Naive B cell (primary cell): ENCODE results near the gene SHANK3. TPM values are rescaled to one million over a fixed set of nuclear protein-coding genes. Genes with fewer than 3 reads are reported as not detected.

Experiments used
- ATAC-seq, 2 donors: fragments of 150-1000 bp; cut with Tn5 transposase; 2 replicates each; pipeline ENCODE4 v1.10.0; 2021; ENCODE audit warnings: low read depth in 2 of 2, mild to moderate bottlenecking in 2 of 2, moderate library complexity in 2 of 2
- DNase-seq: peaks from one replicate; pipeline ENCODE4 v3.0.0; 2022
- H3K27ac Mint-ChIP-seq, 6 donors: one replicate each; pipeline ENCODE4 v1.8.0; 2020 to 2022; ENCODE audit warnings: mild to moderate bottlenecking in 6 of 6, mixed read lengths in 6 of 6, moderate library complexity in 5 of 6, inconsistent platforms in 2 of 6
- H3K27me3 Mint-ChIP-seq, 3 donors: one replicate each; pipeline ENCODE4 v1.8.0; 2021 to 2022; ENCODE audit warnings: mixed read lengths in 3 of 3, mild to moderate bottlenecking in 1 of 3
- H3K36me3 Mint-ChIP-seq, 2 donors: one replicate each; pipeline ENCODE4 v1.8.0; 2020 to 2022; ENCODE audit warnings: mixed read lengths in 2 of 2, inconsistent platforms in 1 of 2, mild to moderate bottlenecking in 1 of 2
- H3K4me1 Mint-ChIP-seq, 3 donors: one replicate each; pipeline ENCODE4 v1.8.0; 2020 to 2022; ENCODE audit warnings: mixed read lengths in 3 of 3, inconsistent platforms in 1 of 3, mild to moderate bottlenecking in 1 of 3, moderate library complexity in 1 of 3
- H3K4me3 Mint-ChIP-seq, 8 donors: one replicate each; pipeline ENCODE4 v1.8.0; 2020 to 2022; ENCODE audit warnings: mild to moderate bottlenecking in 8 of 8, mixed read lengths in 8 of 8, moderate library complexity in 8 of 8, inconsistent platforms in 2 of 8
- H3K9me3 Mint-ChIP-seq, 7 donors: one replicate each; pipeline ENCODE4 v1.8.0; 2020 to 2022; ENCODE audit warnings: mixed read lengths in 7 of 7, mild to moderate bottlenecking in 5 of 7, inconsistent platforms in 2 of 7, moderate library complexity in 1 of 7
- polyA plus RNA-seq, 6 donors: library from polyadenylated mRNA; unstranded; fragments of 300-500 nt; fragmentation: Illumina TruSeq; gene quantifications; one replicate each; pipeline ENCODE4 v1.2.3, GENCODE V29; 2021; ENCODE audit warnings: low read depth in 6 of 6

Gene SHANK3
- polyA plus RNA-seq, 6 donors from 2014 or later, result not detected

DNA sequence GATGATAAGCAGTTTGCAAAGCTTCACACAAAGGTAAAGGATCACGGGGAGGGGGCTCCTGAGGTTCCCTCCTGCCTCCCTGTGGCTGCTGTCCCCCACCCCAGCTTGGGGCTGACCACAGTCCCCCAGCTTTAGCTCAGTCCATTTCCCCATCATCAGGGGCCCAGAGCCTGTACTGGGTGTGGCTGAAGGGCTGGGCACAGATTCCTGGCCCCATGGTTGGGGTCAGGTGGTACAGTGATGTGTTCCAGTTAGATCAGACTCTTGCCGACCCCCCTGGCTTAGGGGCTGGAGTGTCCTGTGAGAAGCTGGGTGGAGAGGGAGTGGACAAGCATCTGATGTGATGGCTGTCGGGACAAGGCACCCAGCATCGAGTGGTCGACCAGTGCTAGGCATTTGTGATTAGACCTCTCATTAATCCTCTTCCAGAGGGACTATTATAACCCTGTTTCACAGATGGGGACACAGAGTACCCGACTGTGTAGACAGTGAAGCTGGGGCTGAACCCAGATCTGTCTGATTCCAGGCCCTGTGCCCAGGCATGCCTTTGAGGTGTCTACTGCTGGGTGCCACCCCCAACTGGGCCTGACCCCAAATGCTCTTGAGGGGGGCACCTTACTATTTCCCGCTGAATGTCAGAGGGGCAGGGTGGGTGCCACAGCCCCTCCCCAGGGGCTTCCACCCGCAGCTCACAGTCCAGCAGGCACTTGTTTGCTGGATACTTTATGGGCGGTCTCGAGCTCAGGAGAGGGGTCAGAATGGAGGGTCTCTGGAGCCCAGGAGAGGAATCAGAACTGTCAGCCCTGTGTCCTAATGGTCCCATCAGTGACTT, 4.3 kb downstream of the SHANK3 start:
- H3K4me3 Mint-ChIP-seq, result peak overlapping the region in 1 of 8 donors; percentile 20
- no peak overlapping the region for H3K27ac Mint-ChIP-seq
- DNase-seq, result no peak
- H3K9me3 Mint-ChIP-seq, result peaks cover 0 to 3% (median 0%) of the 10 kb centered on the region in 7 donors
- H3K36me3 Mint-ChIP-seq, result peaks cover 0 to 6% of the 10 kb centered on the region in 2 donors
- ATAC-seq, result no peak
- H3K27me3 Mint-ChIP-seq, result peaks cover 12 to 40% (median 31%) of the 10 kb centered on the region in 3 donors
- peaks cover 17 to 26% (median 24%) of the 10 kb centered on the region in 3 donors for H3K4me1 Mint-ChIP-seq

DNA sequence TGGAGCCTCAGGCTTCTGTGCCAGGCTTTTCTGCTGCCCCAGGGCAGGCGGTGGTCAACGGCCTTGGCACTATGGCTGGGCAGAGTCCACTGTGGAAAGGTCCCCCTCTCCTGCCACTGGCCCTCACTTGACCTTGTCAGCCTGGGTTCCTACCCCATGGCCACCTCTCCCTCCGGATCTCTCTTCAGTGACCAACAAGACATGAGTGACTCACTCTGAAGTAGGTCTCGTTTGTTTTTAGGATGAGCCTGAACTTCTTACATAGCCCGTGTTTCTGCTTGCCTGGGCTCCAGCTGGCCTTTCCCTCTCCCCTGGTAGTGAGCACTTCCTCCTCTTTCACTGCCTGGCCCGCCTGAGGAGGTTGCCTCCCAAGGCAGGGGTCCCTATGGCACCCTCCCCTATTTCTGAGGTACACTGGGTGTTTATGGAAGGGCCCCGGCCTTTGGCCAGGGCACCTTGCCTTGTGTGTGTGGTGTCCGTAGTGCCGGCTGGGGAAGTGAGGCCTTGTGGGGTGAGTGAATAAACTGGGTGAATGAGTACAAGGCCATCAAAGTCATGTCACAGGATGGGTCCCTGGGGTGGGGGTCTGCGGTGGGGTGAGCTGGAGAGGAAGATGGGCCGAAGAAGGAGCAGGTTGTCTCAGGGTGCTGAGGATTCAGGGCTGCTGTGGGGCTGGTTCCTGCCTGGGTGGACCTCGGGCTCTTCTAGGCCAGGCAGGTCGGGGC, 5.0 kb downstream of the SHANK3 start:
- DNase-seq (no peak), ATAC-seq (no peak)
- H3K27me3 Mint-ChIP-seq, result peaks cover 12 to 32% (median 24%) of the 10 kb centered on the region in 3 donors
- no peak overlapping the region for H3K27ac Mint-ChIP-seq
- peaks cover 0 to 3% (median 0%) of the 10 kb centered on the region in 7 donors for H3K9me3 Mint-ChIP-seq
- peak overlapping the region in 3 of 8 donors; percentile 25 to 57 (median 51) for H3K4me3 Mint-ChIP-seq
- H3K36me3 Mint-ChIP-seq, result peaks cover 0 to 5% of the 10 kb centered on the region in 2 donors
- peaks cover 15 to 23% (median 20%) of the 10 kb centered on the region in 3 donors for H3K4me1 Mint-ChIP-seq

- Mint-ChIP-seq H3K4me3 (no peak overlapping the region), H3K27me3 (peaks cover 8 to 26% (median 18%) of the 10 kb centered on the region in 3 donors), H3K4me1 (peaks cover 11 to 17% (median 14%) of the 10 kb centered on the region in 3 donors), H3K36me3 (no peaks in the 10 kb centered on the region), H3K27ac (no peak overlapping the region), H3K9me3 (peaks cover 0 to 3% (median 0%) of the 10 kb centered on the region in 7 donors)
- ATAC-seq, result no peak
- no peak for DNase-seq
Measured at GRCh38 chr22:50678218-50678650, 5.6 kb downstream of the SHANK3 start.

DNA sequence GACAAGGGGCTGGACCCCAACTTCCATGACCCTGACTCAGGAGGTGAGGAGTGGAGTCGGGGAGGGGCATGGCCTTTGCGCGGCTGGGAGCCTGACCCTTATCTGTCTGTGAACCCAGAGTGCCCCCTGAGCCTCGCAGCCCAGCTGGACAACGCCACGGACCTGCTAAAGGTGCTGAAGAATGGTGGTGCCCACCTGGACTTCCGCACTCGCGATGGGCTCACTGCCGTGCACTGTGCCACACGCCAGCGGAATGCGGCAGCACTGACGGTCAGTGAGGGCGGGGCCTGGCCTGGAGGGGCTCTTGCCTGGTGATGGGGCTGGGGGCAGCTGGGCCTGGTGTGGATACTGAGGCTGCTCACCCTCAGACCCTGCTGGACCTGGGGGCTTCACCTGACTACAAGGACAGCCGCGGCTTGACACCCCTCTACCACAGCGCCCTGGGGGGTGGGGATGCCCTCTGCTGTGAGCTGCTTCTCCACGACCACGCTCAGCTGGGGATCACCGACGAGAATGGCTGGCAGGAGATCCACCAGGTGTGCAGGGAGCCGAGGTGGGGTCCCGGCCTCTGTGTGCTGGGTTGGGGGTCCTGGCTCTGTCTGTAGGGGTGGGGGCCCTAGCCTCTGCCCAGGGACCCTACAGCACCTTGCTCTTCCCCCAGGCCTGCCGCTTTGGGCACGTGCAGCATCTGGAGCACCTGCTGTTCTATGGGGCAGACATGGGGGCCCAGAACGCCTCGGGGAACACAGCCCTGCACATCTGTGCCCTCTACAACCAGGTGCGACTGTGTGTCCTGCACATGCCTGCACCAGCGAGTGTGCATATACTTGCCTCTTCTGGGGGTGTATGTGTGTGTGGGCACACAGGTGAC, 6.3 kb downstream of the SHANK3 start:
- Mint-ChIP-seq H3K4me3 (no peak overlapping the region), H3K27ac (no peak overlapping the region)
- DNase-seq, result no peak

GRCh38 chr22:50683086-50683993, 10.7 kb downstream of the SHANK3 start:
- H3K27me3 Mint-ChIP-seq, result peaks cover 0 to 5% (median 5%) of the 10 kb centered on the region in 3 donors
- peaks cover 0 to 8% (median 3%) of the 10 kb centered on the region in 3 donors for H3K4me1 Mint-ChIP-seq
- no peak for ATAC-seq
- H3K27ac Mint-ChIP-seq, result peak overlapping the region in 3 of 6 donors; percentile 34 to 62 (median 39)
- no peak overlapping the region for H3K4me3 Mint-ChIP-seq
- peaks cover 0 to 1% (median 0%) of the 10 kb centered on the region in 7 donors for H3K9me3 Mint-ChIP-seq
- no peak for DNase-seq
- no peaks in the 10 kb centered on the region for H3K36me3 Mint-ChIP-seq

More for the DNA sequence above, 6.3 kb downstream of the SHANK3 start:
- no peaks in the 10 kb centered on the region for H3K36me3 Mint-ChIP-seq
- H3K9me3 Mint-ChIP-seq, result peaks cover 0 to 3% (median 0%) of the 10 kb centered on the region in 7 donors
- peaks cover 11 to 13% (median 11%) of the 10 kb centered on the region in 3 donors for H3K4me1 Mint-ChIP-seq
- peaks cover 8 to 22% (median 16%) of the 10 kb centered on the region in 3 donors for H3K27me3 Mint-ChIP-seq
- ATAC-seq, result no peak

- peaks cover 0 to 5% (median 5%) of the 10 kb centered on the region in 3 donors for H3K27me3 Mint-ChIP-seq
- H3K36me3 Mint-ChIP-seq, result no peaks in the 10 kb centered on the region
- peaks cover 0 to 1% (median 0%) of the 10 kb centered on the region in 7 donors for H3K9me3 Mint-ChIP-seq
- DNase-seq (no peak), ATAC-seq (no peak)
- H3K4me3 Mint-ChIP-seq, result no peak overlapping the region
- peaks cover 0 to 8% (median 3%) of the 10 kb centered on the region in 3 donors for H3K4me1 Mint-ChIP-seq
- H3K27ac Mint-ChIP-seq, result peak overlapping the region in 1 of 6 donors; percentile 74
Measured at GRCh38 chr22:50683994-50684371, 11.4 kb downstream of the SHANK3 start.

DNA sequence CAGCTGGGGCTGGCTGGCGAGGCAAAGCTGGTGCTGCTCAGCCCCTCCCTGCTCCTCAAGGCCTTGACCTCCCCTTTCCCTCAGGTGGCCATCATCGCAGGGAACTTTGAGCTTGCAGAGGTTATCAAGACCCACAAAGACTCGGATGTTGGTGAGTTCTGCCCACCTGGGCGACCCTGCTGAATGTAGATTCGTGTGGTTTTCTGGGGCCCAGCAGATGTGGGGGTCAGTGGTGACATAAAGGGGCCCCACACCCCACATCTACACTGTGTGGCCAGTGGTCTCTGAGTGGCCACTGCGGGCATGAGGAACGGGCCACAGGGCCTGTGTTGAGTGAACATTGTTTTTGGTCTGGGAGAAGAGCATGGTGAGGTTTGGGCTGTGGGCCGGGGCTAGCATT, 11.9 kb downstream of the SHANK3 start:
- Mint-ChIP-seq H3K9me3 (peaks cover 0 to 1% (median 0%) of the 10 kb centered on the region in 7 donors), H3K4me1 (peaks cover 0 to 8% (median 3%) of the 10 kb centered on the region in 3 donors), H3K36me3 (no peaks in the 10 kb centered on the region), H3K4me3 (no peak overlapping the region), H3K27me3 (peaks cover 0 to 5% (median 5%) of the 10 kb centered on the region in 3 donors), H3K27ac (no peak overlapping the region)
- DNase-seq (no peak), ATAC-seq (no peak)

DNA sequence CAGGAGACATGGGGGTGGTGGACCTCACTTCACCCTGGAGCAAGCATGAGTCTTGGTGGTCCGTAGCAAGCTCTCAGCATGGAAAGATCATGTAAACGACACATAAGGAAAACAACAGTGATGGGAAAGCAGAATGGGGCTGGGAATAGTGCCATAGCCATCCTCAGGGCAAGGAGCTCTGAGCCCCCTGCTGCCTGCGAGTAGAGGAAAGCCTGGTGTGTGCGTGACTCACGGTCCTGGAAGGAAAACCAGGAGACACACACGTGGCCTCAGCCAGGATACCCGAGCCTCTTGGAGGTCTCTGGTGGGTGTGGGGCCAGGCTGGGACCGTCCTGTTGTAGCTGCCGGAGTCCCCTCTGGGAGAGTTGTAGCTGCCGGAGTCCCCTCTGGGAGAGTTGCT, 12.4 kb downstream of the SHANK3 start:
- Mint-ChIP-seq H3K9me3 (peaks cover 0 to 1% (median 0%) of the 10 kb centered on the region in 7 donors), H3K4me3 (no peak overlapping the region), H3K36me3 (no peaks in the 10 kb centered on the region), H3K27me3 (peaks cover 0 to 5% (median 5%) of the 10 kb centered on the region in 3 donors), H3K4me1 (peaks cover 0 to 8% (median 3%) of the 10 kb centered on the region in 3 donors), H3K27ac (no peak overlapping the region)
- no peak for DNase-seq
- no peak for ATAC-seq

- peaks cover 0 to 5% (median 1%) of the 10 kb centered on the region in 7 donors for H3K9me3 Mint-ChIP-seq
- peak overlapping the region in 1 of 6 donors; percentile 72 for H3K27ac Mint-ChIP-seq
- H3K4me1 Mint-ChIP-seq, result peaks cover 0 to 8% (median 3%) of the 10 kb centered on the region in 3 donors
- DNase-seq, result no peak
- H3K27me3 Mint-ChIP-seq, result peaks cover 0 to 5% (median 5%) of the 10 kb centered on the region in 3 donors
- peaks cover 0 to 2% of the 10 kb centered on the region in 2 donors for H3K36me3 Mint-ChIP-seq
- H3K4me3 Mint-ChIP-seq, result no peak overlapping the region
- no peak for ATAC-seq
Measured at GRCh38 chr22:50686794-50687193, 14.2 kb downstream of the SHANK3 start.

GRCh38 chr22:50687829-50688228, 15.2 kb downstream of the SHANK3 start:
- peaks cover 2 to 9% (median 6%) of the 10 kb centered on the region in 7 donors for H3K9me3 Mint-ChIP-seq
- H3K4me3 Mint-ChIP-seq, result no peak overlapping the region
- H3K27ac Mint-ChIP-seq, result no peak overlapping the region
- peaks cover 0 to 8% (median 3%) of the 10 kb centered on the region in 3 donors for H3K4me1 Mint-ChIP-seq
- peaks cover 0 to 9% of the 10 kb centered on the region in 2 donors for H3K36me3 Mint-ChIP-seq
- H3K27me3 Mint-ChIP-seq, result peaks cover 0 to 5% (median 5%) of the 10 kb centered on the region in 3 donors
- ATAC-seq (no peak), DNase-seq (no peak)

- Mint-ChIP-seq H3K27ac (peak overlapping the region in 1 of 6 donors; percentile 15), H3K36me3 (peaks cover 0 to 9% of the 10 kb centered on the region in 2 donors), H3K27me3 (peaks cover 0 to 5% (median 5%) of the 10 kb centered on the region in 3 donors), H3K4me1 (peaks cover 0 to 8% (median 3%) of the 10 kb centered on the region in 3 donors), H3K4me3 (no peak overlapping the region), H3K9me3 (peaks cover 2 to 9% (median 6%) of the 10 kb centered on the region in 7 donors)
- ATAC-seq (no peak), DNase-seq (no peak)
Measured at GRCh38 chr22:50688448-50688847, 15.8 kb downstream of the SHANK3 start.

DNA sequence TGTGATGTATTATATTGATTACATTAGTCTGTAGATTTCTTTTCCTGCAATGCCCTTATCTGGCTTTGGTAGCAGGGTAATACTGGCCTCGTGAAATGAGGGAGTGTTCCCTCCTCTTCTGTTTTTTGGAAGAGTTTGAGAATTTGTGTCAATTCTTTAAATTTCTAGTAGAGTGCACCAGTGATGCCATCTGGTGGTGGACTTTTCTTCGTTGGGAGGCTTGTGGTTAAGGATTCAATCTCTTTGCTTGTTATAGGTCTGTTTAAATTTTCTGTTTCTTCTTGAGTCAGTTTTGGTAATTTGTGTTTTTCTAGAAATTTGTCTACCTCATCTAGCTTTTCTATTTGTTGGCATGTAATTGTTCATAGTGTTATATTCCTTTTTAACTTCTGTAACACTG, 18.9 kb downstream of the SHANK3 start:
- H3K27me3 Mint-ChIP-seq, result peaks cover 0 to 5% (median 0%) of the 10 kb centered on the region in 3 donors
- DNase-seq (no peak), ATAC-seq (no peak)
- H3K9me3 Mint-ChIP-seq, result peaks cover 2 to 9% (median 6%) of the 10 kb centered on the region in 7 donors
- H3K4me1 Mint-ChIP-seq, result peaks cover 0 to 8% (median 3%) of the 10 kb centered on the region in 3 donors
- H3K4me3 Mint-ChIP-seq, result no peak overlapping the region
- H3K36me3 Mint-ChIP-seq, result peaks cover 0 to 9% of the 10 kb centered on the region in 2 donors
- H3K27ac Mint-ChIP-seq, result no peak overlapping the region
